Body of pancreas (tissue), 4 donors: ENCODE results near the gene UBE4B.

Source experiments
- POLR2A ChIP-seq, 3 donors: fragments of 450-650 bp; IDR thresholded peaks; one replicate each; pipeline ENCODE4 v1.6.1; 2016; ENCODE audit warnings: antibody characterized with exemption in 3 of 3, mild to moderate bottlenecking in 2 of 3
- TF ChIP-seq, protein P1 (sequence below), 7 experiments: fragments of 450-650 bp in 4 of 7; fragments of 200-600 bp in 3 of 7; sonication (generic) in 3 of 7; IDR thresholded peaks; one replicate each; pipeline ENCODE4 v1.5.1; 2016 to 2019; ENCODE audit warnings: antibody characterized with exemption in 7 of 7

DNA sequence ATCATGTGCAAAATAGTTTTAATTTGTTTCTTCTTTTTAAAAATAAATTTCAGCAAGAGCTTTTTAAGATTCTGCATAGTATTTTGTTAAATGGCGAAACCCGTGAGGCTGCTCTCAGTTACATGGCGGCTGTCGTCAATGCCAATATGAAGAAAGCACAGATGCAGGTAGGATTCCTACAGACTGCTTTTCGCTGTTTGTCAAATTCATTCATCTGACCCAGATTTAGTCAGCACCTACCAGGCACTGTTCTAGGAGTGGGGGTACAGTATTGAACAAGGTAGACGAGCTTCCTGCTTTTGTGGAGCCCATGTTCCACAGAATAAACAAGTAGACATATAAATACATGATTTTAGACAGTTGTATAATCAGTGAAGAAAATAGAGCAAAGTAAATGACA, 99.6 kb downstream of the UBE4B start:
- TF ChIP-seq, protein P1, sequence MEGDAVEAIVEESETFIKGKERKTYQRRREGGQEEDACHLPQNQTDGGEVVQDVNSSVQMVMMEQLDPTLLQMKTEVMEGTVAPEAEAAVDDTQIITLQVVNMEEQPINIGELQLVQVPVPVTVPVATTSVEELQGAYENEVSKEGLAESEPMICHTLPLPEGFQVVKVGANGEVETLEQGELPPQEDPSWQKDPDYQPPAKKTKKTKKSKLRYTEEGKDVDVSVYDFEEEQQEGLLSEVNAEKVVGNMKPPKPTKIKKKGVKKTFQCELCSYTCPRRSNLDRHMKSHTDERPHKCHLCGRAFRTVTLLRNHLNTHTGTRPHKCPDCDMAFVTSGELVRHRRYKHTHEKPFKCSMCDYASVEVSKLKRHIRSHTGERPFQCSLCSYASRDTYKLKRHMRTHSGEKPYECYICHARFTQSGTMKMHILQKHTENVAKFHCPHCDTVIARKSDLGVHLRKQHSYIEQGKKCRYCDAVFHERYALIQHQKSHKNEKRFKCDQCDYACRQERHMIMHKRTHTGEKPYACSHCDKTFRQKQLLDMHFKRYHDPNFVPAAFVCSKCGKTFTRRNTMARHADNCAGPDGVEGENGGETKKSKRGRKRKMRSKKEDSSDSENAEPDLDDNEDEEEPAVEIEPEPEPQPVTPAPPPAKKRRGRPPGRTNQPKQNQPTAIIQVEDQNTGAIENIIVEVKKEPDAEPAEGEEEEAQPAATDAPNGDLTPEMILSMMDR (IDR thresholded peaks at IDR 0.05), result no peak
- no peak for TF ChIP-seq POLR2A (IDR thresholded peaks at IDR 0.05)
